ENCODE measurements around the gene MYLK. TPM values are rescaled to one million over a fixed set of nuclear protein-coding genes. Genes with fewer than 3 reads are reported as not detected.

MYLK gene
- total and polyA plus RNA-seq, 9 of the 15 experiments (the other 6 are each of a cell fraction or from before 2014, with no cell fraction given), result 0.11 to 0.53 (median 0.18) TPM; not detected in 2

DNA sequence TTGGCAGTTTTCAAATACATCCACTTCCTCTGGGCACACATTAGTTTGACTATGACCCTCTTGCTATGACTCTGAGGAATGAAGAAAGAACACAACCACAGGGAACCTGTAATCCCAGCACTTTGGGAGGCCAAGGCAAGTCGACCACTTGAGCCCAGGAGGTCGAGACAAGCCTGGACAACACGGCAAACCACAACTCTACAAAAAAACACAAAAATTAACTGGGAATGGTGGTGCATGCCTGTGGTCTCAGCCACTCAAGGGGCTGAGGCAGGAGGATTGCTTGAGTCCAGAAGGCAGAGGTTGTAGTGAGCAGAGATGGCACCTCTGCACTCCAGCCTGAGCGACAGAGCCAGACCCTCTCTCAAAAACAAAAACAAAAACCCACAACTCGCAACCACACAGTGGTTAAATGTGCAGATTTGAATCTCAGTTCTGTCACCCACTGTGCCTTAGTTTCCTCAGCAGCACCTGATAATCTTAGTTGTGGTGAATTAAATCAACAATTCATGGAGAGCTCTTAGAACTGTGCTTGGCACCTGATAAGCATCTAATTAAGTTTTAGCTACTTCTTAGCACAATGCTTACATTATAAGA, 65.7 kb downstream of the MYLK start:
- in situ Hi-C loops (cut with MboI), result no loop called here

More for the DNA sequence above, 65.7 kb downstream of the MYLK start:
- no peaks in the 10 kb centered on the region for H3K36me3 ChIP-seq (ENCODE audit: control insufficient read depth, insufficient read depth, low read length)
- H3K27ac ChIP-seq (ENCODE audit: extremely low read depth, low read depth, low read length), result no peak overlapping the region
- CTCF ChIA-PET (ENCODE audit: low intra/inter-chr PET ratio), result no interaction called here
- POLR2A ChIA-PET, result no interaction called here
- no peak for FAIRE-seq
- H3K9me3 ChIP-seq (replicated peaks; ENCODE audit: control insufficient read depth, insufficient read depth, low read depth, low read length), result no peaks in the 10 kb centered on the region
- no peak overlapping the region for H3K9ac ChIP-seq (ENCODE audit: insufficient read depth in 1 of 2, low read depth in 2 of 2, low read length in 2 of 2)
- no peak for TF ChIP-seq ZNF431 (CRISPR knock-in tag; IDR thresholded peaks at IDR 0.05)
- no peak for TF ChIP-seq NFIX (CRISPR knock-in tag; IDR thresholded peaks at IDR 0.05; ENCODE audit: low read depth)
- TF ChIP-seq ESRRB (CRISPR knock-in tag; IDR thresholded peaks at IDR 0.05; ENCODE audit: borderline replicate concordance), result no peak
- TF ChIP-seq POU5F1 (IDR thresholded peaks at IDR 0.05; ENCODE audit: borderline replicate concordance, low read depth, low read length, partially characterized antibody), result no peak
- no peak for TF ChIP-seq CREBBP (IDR thresholded peaks at IDR 0.05; ENCODE audit: low read depth, low read length)
- TF ChIP-seq, protein P1, sequence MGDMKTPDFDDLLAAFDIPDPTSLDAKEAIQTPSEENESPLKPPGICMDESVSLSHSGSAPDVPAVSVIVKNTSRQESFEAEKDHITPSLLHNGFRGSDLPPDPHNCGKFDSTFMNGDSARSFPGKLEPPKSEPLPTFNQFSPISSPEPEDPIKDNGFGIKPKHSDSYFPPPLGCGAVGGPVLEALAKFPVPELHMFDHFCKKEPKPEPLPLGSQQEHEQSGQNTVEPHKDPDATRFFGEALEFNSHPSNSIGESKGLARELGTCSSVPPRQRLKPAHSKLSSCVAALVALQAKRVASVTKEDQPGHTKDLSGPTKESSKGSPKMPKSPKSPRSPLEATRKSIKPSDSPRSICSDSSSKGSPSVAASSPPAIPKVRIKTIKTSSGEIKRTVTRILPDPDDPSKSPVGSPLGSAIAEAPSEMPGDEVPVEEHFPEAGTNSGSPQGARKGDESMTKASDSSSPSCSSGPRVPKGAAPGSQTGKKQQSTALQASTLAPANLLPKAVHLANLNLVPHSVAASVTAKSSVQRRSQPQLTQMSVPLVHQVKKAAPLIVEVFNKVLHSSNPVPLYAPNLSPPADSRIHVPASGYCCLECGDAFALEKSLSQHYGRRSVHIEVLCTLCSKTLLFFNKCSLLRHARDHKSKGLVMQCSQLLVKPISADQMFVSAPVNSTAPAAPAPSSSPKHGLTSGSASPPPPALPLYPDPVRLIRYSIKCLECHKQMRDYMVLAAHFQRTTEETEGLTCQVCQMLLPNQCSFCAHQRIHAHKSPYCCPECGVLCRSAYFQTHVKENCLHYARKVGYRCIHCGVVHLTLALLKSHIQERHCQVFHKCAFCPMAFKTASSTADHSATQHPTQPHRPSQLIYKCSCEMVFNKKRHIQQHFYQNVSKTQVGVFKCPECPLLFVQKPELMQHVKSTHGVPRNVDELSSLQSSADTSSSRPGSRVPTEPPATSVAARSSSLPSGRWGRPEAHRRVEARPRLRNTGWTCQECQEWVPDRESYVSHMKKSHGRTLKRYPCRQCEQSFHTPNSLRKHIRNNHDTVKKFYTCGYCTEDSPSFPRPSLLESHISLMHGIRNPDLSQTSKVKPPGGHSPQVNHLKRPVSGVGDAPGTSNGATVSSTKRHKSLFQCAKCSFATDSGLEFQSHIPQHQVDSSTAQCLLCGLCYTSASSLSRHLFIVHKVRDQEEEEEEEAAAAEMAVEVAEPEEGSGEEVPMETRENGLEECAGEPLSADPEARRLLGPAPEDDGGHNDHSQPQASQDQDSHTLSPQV (IDR thresholded peaks at IDR 0.05), result no peak
- no peak for TF ChIP-seq ZNF3 (CRISPR knock-in tag; IDR thresholded peaks at IDR 0.05)
- TF ChIP-seq, protein P2, sequence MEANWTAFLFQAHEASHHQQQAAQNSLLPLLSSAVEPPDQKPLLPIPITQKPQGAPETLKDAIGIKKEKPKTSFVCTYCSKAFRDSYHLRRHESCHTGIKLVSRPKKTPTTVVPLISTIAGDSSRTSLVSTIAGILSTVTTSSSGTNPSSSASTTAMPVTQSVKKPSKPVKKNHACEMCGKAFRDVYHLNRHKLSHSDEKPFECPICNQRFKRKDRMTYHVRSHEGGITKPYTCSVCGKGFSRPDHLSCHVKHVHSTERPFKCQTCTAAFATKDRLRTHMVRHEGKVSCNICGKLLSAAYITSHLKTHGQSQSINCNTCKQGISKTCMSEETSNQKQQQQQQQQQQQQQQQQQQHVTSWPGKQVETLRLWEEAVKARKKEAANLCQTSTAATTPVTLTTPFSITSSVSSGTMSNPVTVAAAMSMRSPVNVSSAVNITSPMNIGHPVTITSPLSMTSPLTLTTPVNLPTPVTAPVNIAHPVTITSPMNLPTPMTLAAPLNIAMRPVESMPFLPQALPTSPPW (CRISPR knock-in tag; IDR thresholded peaks at IDR 0.05), result no peak
- TF ChIP-seq, protein P3, sequence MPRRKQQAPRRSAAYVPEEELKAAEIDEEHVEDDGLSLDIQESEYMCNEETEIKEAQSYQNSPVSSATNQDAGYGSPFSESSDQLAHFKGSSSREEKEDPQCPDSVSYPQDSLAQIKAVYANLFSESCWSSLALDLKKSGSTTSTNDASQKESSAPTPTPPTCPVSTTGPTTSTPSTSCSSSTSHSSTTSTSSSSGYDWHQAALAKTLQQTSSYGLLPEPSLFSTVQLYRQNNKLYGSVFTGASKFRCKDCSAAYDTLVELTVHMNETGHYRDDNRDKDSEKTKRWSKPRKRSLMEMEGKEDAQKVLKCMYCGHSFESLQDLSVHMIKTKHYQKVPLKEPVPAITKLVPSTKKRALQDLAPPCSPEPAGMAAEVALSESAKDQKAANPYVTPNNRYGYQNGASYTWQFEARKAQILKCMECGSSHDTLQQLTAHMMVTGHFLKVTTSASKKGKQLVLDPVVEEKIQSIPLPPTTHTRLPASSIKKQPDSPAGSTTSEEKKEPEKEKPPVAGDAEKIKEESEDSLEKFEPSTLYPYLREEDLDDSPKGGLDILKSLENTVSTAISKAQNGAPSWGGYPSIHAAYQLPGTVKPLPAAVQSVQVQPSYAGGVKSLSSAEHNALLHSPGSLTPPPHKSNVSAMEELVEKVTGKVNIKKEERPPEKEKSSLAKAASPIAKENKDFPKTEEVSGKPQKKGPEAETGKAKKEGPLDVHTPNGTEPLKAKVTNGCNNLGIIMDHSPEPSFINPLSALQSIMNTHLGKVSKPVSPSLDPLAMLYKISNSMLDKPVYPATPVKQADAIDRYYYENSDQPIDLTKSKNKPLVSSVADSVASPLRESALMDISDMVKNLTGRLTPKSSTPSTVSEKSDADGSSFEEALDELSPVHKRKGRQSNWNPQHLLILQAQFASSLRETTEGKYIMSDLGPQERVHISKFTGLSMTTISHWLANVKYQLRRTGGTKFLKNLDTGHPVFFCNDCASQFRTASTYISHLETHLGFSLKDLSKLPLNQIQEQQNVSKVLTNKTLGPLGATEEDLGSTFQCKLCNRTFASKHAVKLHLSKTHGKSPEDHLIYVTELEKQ (CRISPR knock-in tag; IDR thresholded peaks at IDR 0.05), result no peak
- TF ChIP-seq ETV1 (tag; conservative IDR thresholded peaks at IDR 0.05; ENCODE audit: low read depth), result no peak
- no peak for TF ChIP-seq COPS2 (conservative IDR thresholded peaks at IDR 0.05)
- no peak for TF ChIP-seq SNRNP70 (optimal IDR thresholded peaks at IDR 0.05; ENCODE audit: low read depth, low read length)
- no peak for TF ChIP-seq KDM1A (IDR thresholded peaks at IDR 0.05)
- no peak for TF ChIP-seq MCM3 (IDR thresholded peaks at IDR 0.05)
- TF ChIP-seq NFE2 (IDR thresholded peaks at IDR 0.05; ENCODE audit: low read depth), result no peak
- no peak overlapping the region for H2AFZ ChIP-seq (ENCODE audit: low read depth, low read length)
- intact Hi-C loops (cut with micrococcal nuclease), result no loop called here
- no peaks in the 10 kb centered on the region for H3K4me1 ChIP-seq (replicated peaks in 1 of 2; ENCODE audit: control insufficient read depth in 2 of 2, insufficient read depth in 2 of 2, low read length in 2 of 2)
- BruUV-seq (replicated peaks), result no TSS peak
- H3K27me3 ChIP-seq (ENCODE audit: control insufficient read depth in 2 of 2, insufficient read depth in 2 of 2, low read length in 2 of 2), result no peaks in the 10 kb centered on the region
- no peaks in the 10 kb centered on the region for H3K79me2 ChIP-seq (ENCODE audit: control insufficient read depth, insufficient read depth, low read length)
- H3K4me3 ChIP-seq, result no peak overlapping the region
- DNase-seq (ENCODE audit: extremely low read depth in 1 of 4, low spot score in 3 of 4), result no peak
- no peaks in the 10 kb centered on the region for H3K9me1 ChIP-seq (ENCODE audit: control insufficient read depth, insufficient read depth, low read length)
- no peak overlapping the region for H3K4me2 ChIP-seq (ENCODE audit: insufficient read depth, low read length)
- ATAC-seq, result no peak
- WGBS (ENCODE audit: insufficient coverage, low coverage, missing lambda C conversion rate), result 2% methylated on average over 5 of the region's 5 CpGs
- no peaks in the 10 kb centered on the region for H4K20me1 ChIP-seq (replicated peaks; ENCODE audit: control insufficient read depth, insufficient read depth, low read length)

Measured in K562 (cell line).